Glutamatergic neuron (in vitro differentiated cells): Measurements from ENCODE around the gene ZFP57. TPM values are rescaled to one million over a fixed set of nuclear protein-coding genes. Genes with fewer than 3 reads are reported as not detected.

Experiments used
- DNase-seq: peaks from one replicate; pipeline ENCODE4 v3.0.0; 2022
- H3K27ac Mint-ChIP-seq: one replicate; pipeline ENCODE4 v1.8.0; 2020; ENCODE audit warnings: mild to moderate bottlenecking, mixed read lengths, inconsistent platforms; ENCODE audit not compliant: unreplicated experiment
- H3K27me3 Mint-ChIP-seq: one replicate; pipeline ENCODE4 v1.8.0; 2020; ENCODE audit warnings: mild to moderate bottlenecking, moderate library complexity, mixed read lengths, inconsistent platforms; ENCODE audit not compliant: unreplicated experiment
- H3K36me3 Mint-ChIP-seq: one replicate; pipeline ENCODE4 v1.8.0; 2020; ENCODE audit warnings: mild to moderate bottlenecking, mixed read lengths, inconsistent platforms; ENCODE audit not compliant: unreplicated experiment
- H3K4me1 Mint-ChIP-seq: one replicate; pipeline ENCODE4 v1.8.0; 2020; ENCODE audit warnings: mild to moderate bottlenecking, low read depth, mixed read lengths, inconsistent platforms; ENCODE audit not compliant: unreplicated experiment
- H3K4me3 Mint-ChIP-seq: one replicate; pipeline ENCODE4 v1.8.0; 2020; ENCODE audit warnings: mild to moderate bottlenecking, mixed read lengths, inconsistent platforms; ENCODE audit not compliant: unreplicated experiment
- H3K9me3 Mint-ChIP-seq: one replicate; pipeline ENCODE4 v1.8.0; 2020; ENCODE audit warnings: mild to moderate bottlenecking, moderate library complexity, mixed read lengths, inconsistent platforms; ENCODE audit not compliant: unreplicated experiment
- CTCF ChIP-seq: fragments of 200-600 bp; sonication (generic); IDR thresholded peaks from one replicate; pipeline ENCODE4 v1.5.0; 2021; ENCODE audit not compliant: partially characterized antibody, unreplicated experiment
- total RNA-seq: library from RNA; stranded (reverse); fragmentation: NEBNext Ultra II Directional; extraction: Animal tissue kit (Norgen Biotek cat#: 25700); gene quantifications from one replicate; pipeline ENCODE4 v1.2.1, GENCODE V29; 2021; ENCODE audit not compliant: unreplicated experiment

ZFP57 gene
- total RNA-seq, 1 donor from 2014 or later: not detected

GRCh38 chr6:29696147-29697125, 15.5 kb upstream of the ZFP57 start:
- H3K27me3 Mint-ChIP-seq: peaks cover 3% of the 10 kb centered on the region
- H3K4me3 Mint-ChIP-seq: no peak overlapping the region
- H3K36me3 Mint-ChIP-seq: peaks cover 7% of the 10 kb centered on the region
- no peak overlapping the region for H3K27ac Mint-ChIP-seq
- H3K9me3 Mint-ChIP-seq: peaks cover 1% of the 10 kb centered on the region
- no peak for TF ChIP-seq CTCF
- DNase-seq: peak; percentile 29
- H3K4me1 Mint-ChIP-seq: peaks cover 1% of the 10 kb centered on the region

GRCh38 chr6:29694637-29695036, 13.7 kb upstream of the ZFP57 start:
- no peak overlapping the region for H3K27ac Mint-ChIP-seq
- no peak overlapping the region for H3K4me3 Mint-ChIP-seq
- H3K27me3 Mint-ChIP-seq: peaks cover 3% of the 10 kb centered on the region
- TF ChIP-seq CTCF: no peak
- H3K9me3 Mint-ChIP-seq: peaks cover 1% of the 10 kb centered on the region
- no peak for DNase-seq
- H3K36me3 Mint-ChIP-seq: peaks cover 11% of the 10 kb centered on the region
- peaks cover 1% of the 10 kb centered on the region for H3K4me1 Mint-ChIP-seq

- no peak overlapping the region for H3K4me3 Mint-ChIP-seq
- TF ChIP-seq CTCF: no peak
- no peak overlapping the region for H3K27ac Mint-ChIP-seq
- H3K4me1 Mint-ChIP-seq: no peaks in the 10 kb centered on the region
- no peak for DNase-seq
- H3K36me3 Mint-ChIP-seq: peaks cover under 1% of the 10 kb centered on the region
- H3K27me3 Mint-ChIP-seq: no peaks in the 10 kb centered on the region
- H3K9me3 Mint-ChIP-seq: peaks cover 3% of the 10 kb centered on the region
These were observed 4.9 kb upstream of the ZFP57 start for GRCh38 chr6:29685718-29686326.

GRCh38 chr6:29681811-29682210, 859 bp upstream of the ZFP57 start:
- no peaks in the 10 kb centered on the region for H3K4me1 Mint-ChIP-seq
- no peak for TF ChIP-seq CTCF
- H3K27ac Mint-ChIP-seq: no peak overlapping the region
- DNase-seq: no peak
- H3K4me3 Mint-ChIP-seq: no peak overlapping the region
- H3K27me3 Mint-ChIP-seq: peaks cover 2% of the 10 kb centered on the region
- H3K36me3 Mint-ChIP-seq: no peaks in the 10 kb centered on the region
- peaks cover 3% of the 10 kb centered on the region for H3K9me3 Mint-ChIP-seq

GRCh38 chr6:29680416-29680815, 536 bp downstream of the ZFP57 start:
- H3K9me3 Mint-ChIP-seq: peaks cover 2% of the 10 kb centered on the region
- no peaks in the 10 kb centered on the region for H3K4me1 Mint-ChIP-seq
- H3K27ac Mint-ChIP-seq: no peak overlapping the region
- peaks cover 2% of the 10 kb centered on the region for H3K27me3 Mint-ChIP-seq
- H3K4me3 Mint-ChIP-seq: no peak overlapping the region
- no peaks in the 10 kb centered on the region for H3K36me3 Mint-ChIP-seq
- TF ChIP-seq CTCF: no peak
- no peak for DNase-seq
